Measurements from ENCODE around the gene ITLN2. TPM values are rescaled to one million over a fixed set of nuclear protein-coding genes. Genes with fewer than 3 reads are reported as not detected.

Gene ITLN2
- total and polyA plus RNA-seq, 10 of the 15 experiments (the other 5 are each of a cell fraction or from before 2014, with no cell fraction given) = not detected

- BruUV-seq (replicated peaks) = no TSS peak
Observed at GRCh38 chr1:161001525-161001924, 46.9 kb upstream of the ITLN2 start.

More at GRCh38 chr1:161001525-161001924, 46.9 kb upstream of the ITLN2 start:
- no peak overlapping the region for H3K4me3 ChIP-seq
- ChIA-PET POLR2A (no interaction called here), CTCF (interaction anchor here (0.6 to 2.6 kb wide), 3 partner anchors 12 to 95 kb away, joined by 3 to 13 read pairs (median 3); no protein-coding TSS in a partner anchor), RAD21 (ENCODE audit: unreplicated experiment) (interaction anchor here (1.5 kb wide), 1 partner anchor 31 kb away, joined by 3 read pairs; no protein-coding TSS in a partner anchor), SMC1A (ENCODE audit: uncharacterized antibody, unreplicated experiment) (interaction anchor here (1.4 to 1.5 kb wide), 2 partner anchors 11 to 136 kb away, joined by 3 to 4 read pairs; no protein-coding TSS in a partner anchor)
- in situ Hi-C loops (cut with MboI) = no loop called here
- TF ChIP-seq NKRF (conservative IDR thresholded peaks at IDR 0.05) = no peak
- TF ChIP-seq EGR1 (IDR thresholded peaks at IDR 0.05; ENCODE audit: borderline replicate concordance in 1 of 2, low read depth in 2 of 2, low read length in 2 of 2) = no peak
- TF ChIP-seq HDAC2 (IDR thresholded peaks at IDR 0.05) = no peak
- TF ChIP-seq CREM (IDR thresholded peaks at IDR 0.05; ENCODE audit: low read depth) = no peak
- no peak for TF ChIP-seq MTA3 (IDR thresholded peaks at IDR 0.05; ENCODE audit: borderline replicate concordance, low read length)
- no peak for TF ChIP-seq TBL1XR1 (IDR thresholded peaks at IDR 0.05; ENCODE audit: low read depth, low read length)
- TF ChIP-seq GABPA (IDR thresholded peaks at IDR 0.05; ENCODE audit: low read depth) = no peak
- no peak for TF ChIP-seq SMAD5 (IDR thresholded peaks at IDR 0.05; ENCODE audit: low read depth)
- TF ChIP-seq CREB1 (IDR thresholded peaks at IDR 0.05; ENCODE audit: low read depth) = no peak
- H3K27ac ChIP-seq (ENCODE audit: control insufficient read depth, insufficient read depth) = no peak overlapping the region
- ATAC-seq (no peak), FAIRE-seq (no peak), DNase-seq (ENCODE audit: low read depth, low spot score) (no peak)
- 93% methylated on average over 5 of the region's 5 CpGs for WGBS (ENCODE audit: insufficient coverage, insufficient replicate concordance, low lambda C conversion rate, missing lambda C conversion rate)
- H3K4me2 ChIP-seq (ENCODE audit: control insufficient read depth, insufficient read depth) = no peak overlapping the region
- peaks cover 5 to 19% of the 10 kb centered on the region in 2 experiments; a peak in 3 of 4 replicates for H3K36me3 ChIP-seq (ENCODE audit: control insufficient read depth in 2 of 2, insufficient read depth in 2 of 2, low read length in 1 of 2)
- intact Hi-C loops (cut with micrococcal nuclease; ENCODE audit: unreplicated experiment) = no loop called here
- H3K9me3 ChIP-seq (replicated peaks; ENCODE audit: control insufficient read depth, insufficient read depth, low read length) = no peaks in the 10 kb centered on the region
- peaks cover 3% of the 10 kb centered on the region; the same call in 1 of the 2 replicates for H3K4me1 ChIP-seq (ENCODE audit: control insufficient read depth, insufficient read depth, low read length)
- no peaks in the 10 kb centered on the region for H3K27me3 ChIP-seq (replicated peaks in 1 of 2; ENCODE audit: control insufficient read depth in 2 of 2, insufficient read depth in 2 of 2, low read length in 1 of 2)
- H4K20me1 ChIP-seq (ENCODE audit: control insufficient read depth, insufficient read depth) = no peaks in the 10 kb centered on the region
- H3K9ac ChIP-seq (ENCODE audit: control insufficient read depth, insufficient read depth, low read length) = no peak overlapping the region
- peaks cover 6% of the 10 kb centered on the region for H3K79me2 ChIP-seq (ENCODE audit: control insufficient read depth, insufficient read depth, low read length)
- no peak overlapping the region for H2AFZ ChIP-seq (ENCODE audit: control insufficient read depth, low read depth, low read length)
